HG03571 (cell line): Measurements from ENCODE around the gene ZFP30.

Experiments
- ATAC-seq: cut with Tn5 transposase; IDR thresholded peaks from one replicate; pipeline ENCODE4 v1.9.1; 2021; ENCODE audit not compliant: unreplicated experiment

Gene ZFP30

GRCh38 chr19:37564624-37565369, 90.5 kb downstream of the ZFP30 start:
- no peak for ATAC-seq
